ENCODE results near the gene ANXA6.

ANXA6 gene

GRCh38 chr5:151064916-151065499, 92.6 kb downstream of the ANXA6 start:
- DNase-seq (ENCODE audit: low spot score) = no peak

GRCh38 chr5:151063142-151063989, 94.2 kb downstream of the ANXA6 start:
- no peak for DNase-seq (ENCODE audit: low spot score)

GRCh38 chr5:151062405-151063141, 95.0 kb downstream of the ANXA6 start:
- no peak for DNase-seq (ENCODE audit: low spot score)

GRCh38 chr5:151060742-151061141, 96.8 kb downstream of the ANXA6 start:
- no peak for DNase-seq (ENCODE audit: low spot score)

- DNase-seq (ENCODE audit: low spot score) = no peak
Measured at GRCh38 chr5:151058891-151059489, 98.6 kb downstream of the ANXA6 start.

- no peak for DNase-seq (ENCODE audit: low spot score)
Measured at GRCh38 chr5:151058301-151058700, 99.3 kb downstream of the ANXA6 start.

GRCh38 chr5:151056379-151057325, 100.9 kb downstream of the ANXA6 start:
- no peak for DNase-seq (ENCODE audit: low spot score)

GRCh38 chr5:151055336-151055735, 102.2 kb downstream of the ANXA6 start:
- DNase-seq (ENCODE audit: low spot score) = no peak

GRCh38 chr5:151054709-151055108, 102.9 kb downstream of the ANXA6 start:
- no peak for DNase-seq (ENCODE audit: low spot score)

- DNase-seq (ENCODE audit: low spot score) = no peak
Measured at GRCh38 chr5:151053796-151054462, 103.7 kb downstream of the ANXA6 start.

GRCh38 chr5:151052836-151053235, 104.7 kb downstream of the ANXA6 start:
- no peak for DNase-seq (ENCODE audit: low spot score)

GRCh38 chr5:151051931-151052608, 105.5 kb downstream of the ANXA6 start:
- no peak for DNase-seq (ENCODE audit: low spot score)

GRCh38 chr5:151051066-151051930, 106.3 kb downstream of the ANXA6 start:
- peak; percentile 55 for DNase-seq (ENCODE audit: low spot score)
